Measurements from ENCODE around the gene CACNB2.
A peak's percentile ranks its signal among the peaks of the same experiment; 100 is the strongest.

Gene CACNB2

GRCh38 chr10:18210711-18211110, 70.5 kb downstream of the CACNB2 start:
- no peak for DNase-seq (ENCODE audit: low spot score)
- TF ChIP-seq CTCF (IDR thresholded peaks at IDR 0.05; ENCODE audit: extremely low read depth, insufficient read depth, missing control alignments): no peak
- in situ Hi-C loops (cut with MboI; ENCODE audit: low pct_unique_long_range_greater_than_20kb, low sequenced_read_pairs, unreplicated experiment): no loop called here

- in situ Hi-C loops (cut with MboI; ENCODE audit: low pct_unique_long_range_greater_than_20kb, low sequenced_read_pairs, unreplicated experiment): no loop called here
- TF ChIP-seq CTCF (IDR thresholded peaks at IDR 0.05; ENCODE audit: extremely low read depth, insufficient read depth, missing control alignments): no peak
Measured at GRCh38 chr10:18211862-18212261, 71.6 kb downstream of the CACNB2 start.

GRCh38 chr10:18213271-18213670, 73.0 kb downstream of the CACNB2 start:
- TF ChIP-seq CTCF (IDR thresholded peaks at IDR 0.05; ENCODE audit: extremely low read depth, insufficient read depth, missing control alignments): no peak
- in situ Hi-C loops (cut with MboI; ENCODE audit: low pct_unique_long_range_greater_than_20kb, low sequenced_read_pairs, unreplicated experiment): no loop called here
- no peak for DNase-seq (ENCODE audit: low spot score)

More at GRCh38 chr10:18211862-18212261, 71.6 kb downstream of the CACNB2 start:
- no peak for DNase-seq (ENCODE audit: low spot score)

- peak; percentile 40 for DNase-seq (ENCODE audit: low spot score)
- in situ Hi-C loops (cut with MboI; ENCODE audit: low pct_unique_long_range_greater_than_20kb, low sequenced_read_pairs, unreplicated experiment): no loop called here
- peak; percentile 76 for TF ChIP-seq CTCF (IDR thresholded peaks at IDR 0.05; ENCODE audit: extremely low read depth, insufficient read depth, missing control alignments)
Measured at GRCh38 chr10:18214691-18215563, 74.7 kb downstream of the CACNB2 start.

- in situ Hi-C loops (cut with MboI; ENCODE audit: low pct_unique_long_range_greater_than_20kb, low sequenced_read_pairs, unreplicated experiment): no loop called here
- no peak for DNase-seq (ENCODE audit: low spot score)
Measured at GRCh38 chr10:18216482-18216881, 76.3 kb downstream of the CACNB2 start.

GRCh38 chr10:18217577-18217976, 77.4 kb downstream of the CACNB2 start:
- no peak for DNase-seq (ENCODE audit: low spot score)
- in situ Hi-C loops (cut with MboI; ENCODE audit: low pct_unique_long_range_greater_than_20kb, low sequenced_read_pairs, unreplicated experiment): no loop called here
- no peak for TF ChIP-seq CTCF (IDR thresholded peaks at IDR 0.05; ENCODE audit: extremely low read depth, insufficient read depth, missing control alignments)

More at GRCh38 chr10:18216482-18216881, 76.3 kb downstream of the CACNB2 start:
- TF ChIP-seq CTCF (IDR thresholded peaks at IDR 0.05; ENCODE audit: extremely low read depth, insufficient read depth, missing control alignments): peak; percentile 22
